H9 (cell line): ENCODE data around the gene OR51S1. TPM values are rescaled to one million over a fixed set of nuclear protein-coding genes. Genes with fewer than 3 reads are reported as not detected.

Source experiments
- DNase-seq: peaks from one replicate; pipeline ENCODE4 v3.0.0-alpha.2; 2017
- H2AFZ ChIP-seq: one replicate; pipeline ENCODE4 v1.6.1; 2013; ENCODE audit warnings: mild to moderate bottlenecking, low read length, control low read depth, moderate library complexity
- H2AK5ac ChIP-seq: 2 replicates; pipeline ENCODE4 v1.6.1; 2013; ENCODE audit warnings: low read length, control low read depth, mixed read lengths; ENCODE audit not compliant: insufficient read length
- H2BK120ac ChIP-seq: one replicate; pipeline ENCODE4 v1.6.1; 2013; ENCODE audit warnings: low read depth, mild to moderate bottlenecking, low read length, control low read depth, inconsistent platforms; ENCODE audit not compliant: poor library complexity, severe bottlenecking
- H2BK12ac ChIP-seq: 2 replicates; pipeline ENCODE4 v1.6.1; 2013; ENCODE audit warnings: low read length, control low read depth, mixed read lengths, low read depth; ENCODE audit not compliant: insufficient read length
- H2BK15ac ChIP-seq: 2 replicates; pipeline ENCODE4 v1.6.1; 2013; ENCODE audit warnings: low read depth, low read length, control low read depth
- H2BK20ac ChIP-seq: one replicate; pipeline ENCODE4 v1.6.1; 2013; ENCODE audit warnings: low read depth, mild to moderate bottlenecking, low read length, control low read depth, inconsistent platforms; ENCODE audit not compliant: poor library complexity, severe bottlenecking
- H2BK5ac ChIP-seq: 2 replicates; pipeline ENCODE4 v1.6.1; 2013; ENCODE audit warnings: low read length, control low read depth, mixed read lengths; ENCODE audit not compliant: insufficient read length
- H3K14ac ChIP-seq: 2 replicates; pipeline ENCODE4 v1.6.1; 2013; ENCODE audit warnings: low read length, control low read depth; ENCODE audit not compliant: insufficient read depth
- H3K18ac ChIP-seq: 2 replicates; pipeline ENCODE4 v1.6.1; 2013; ENCODE audit warnings: low read depth, mild to moderate bottlenecking, mixed read lengths, low read length, control low read depth; ENCODE audit not compliant: insufficient read length
- H3K23ac ChIP-seq: 2 replicates; pipeline ENCODE4 v1.6.1; 2013; ENCODE audit warnings: low read length, control low read depth, mixed read lengths, low read depth; ENCODE audit not compliant: insufficient read length
- H3K23me2 ChIP-seq: 2 replicates; pipeline ENCODE4 v1.6.1; 2013; ENCODE audit warnings: low read depth, mild to moderate bottlenecking, mixed read lengths, low read length, control low read depth; ENCODE audit not compliant: insufficient read length, poor library complexity, severe bottlenecking
- H3K27ac ChIP-seq: 2 replicates; pipeline ENCODE4 v1.5.1; 2013; ENCODE audit warnings: low read length, control low read depth, mixed read lengths, low read depth; ENCODE audit not compliant: insufficient read length
- H3K27me3 ChIP-seq: 2 replicates; pipeline ENCODE4 v1.6.1; 2013; ENCODE audit warnings: low read length, control low read depth, inconsistent platforms; ENCODE audit not compliant: insufficient read depth
- H3K4ac ChIP-seq: 2 replicates; pipeline ENCODE4 v1.6.1; 2013; ENCODE audit warnings: low read depth, mild to moderate bottlenecking, control low read depth, inconsistent platforms, low read length, moderate library complexity
- H3K4me1 ChIP-seq: 2 replicates; pipeline ENCODE4 v1.6.1; 2013; ENCODE audit warnings: low read length, control low read depth, inconsistent platforms; ENCODE audit not compliant: insufficient read depth
- H3K4me2 ChIP-seq: 2 replicates; pipeline ENCODE4 v1.6.1; 2013; ENCODE audit warnings: low read length, control low read depth, mixed read lengths; ENCODE audit not compliant: insufficient read length, insufficient read depth
- H3K56ac ChIP-seq: 2 replicates; pipeline ENCODE4 v1.6.1; 2013; ENCODE audit warnings: low read depth, mild to moderate bottlenecking, mixed read lengths, low read length, control low read depth; ENCODE audit not compliant: insufficient read length
- H3K79me1 ChIP-seq: 2 replicates; pipeline ENCODE4 v1.6.1; 2013; ENCODE audit warnings: low read depth, mild to moderate bottlenecking, moderate library complexity, low read length, control low read depth, inconsistent platforms; ENCODE audit not compliant: insufficient read depth, poor library complexity, severe bottlenecking
- H3K79me2 ChIP-seq: 2 replicates; pipeline ENCODE4 v1.6.1; 2013; ENCODE audit warnings: low read length, control low read depth, inconsistent platforms; ENCODE audit not compliant: insufficient read depth
- H3K9ac ChIP-seq: 2 replicates; pipeline ENCODE4 v1.6.1; 2013; ENCODE audit warnings: low read length, control low read depth, mixed read lengths; ENCODE audit not compliant: insufficient read length; ENCODE audit errors: extremely low read depth
- H3K9me3 ChIP-seq: one replicate; pipeline ENCODE4 v1.6.1; 2013; ENCODE audit warnings: low read depth, low read length, inconsistent platforms; ENCODE audit not compliant: control insufficient read depth
- H3T11ph ChIP-seq: one replicate; pipeline ENCODE4 v1.6.1; 2013; ENCODE audit warnings: mild to moderate bottlenecking, low read length, control low read depth, inconsistent platforms
- H4K20me1 ChIP-seq: one replicate; pipeline ENCODE4 v1.6.1; 2013; ENCODE audit not compliant: control insufficient read depth, insufficient read length, insufficient read depth
- H4K5ac ChIP-seq: 2 replicates; pipeline ENCODE4 v1.6.1; 2013; ENCODE audit warnings: low read depth, mild to moderate bottlenecking, mixed read lengths, low read length, control low read depth; ENCODE audit not compliant: insufficient read length
- H4K8ac ChIP-seq: replicated peaks from 2 replicates; pipeline ENCODE4 v1.6.1; 2013; ENCODE audit warnings: low read length, control low read depth, mixed read lengths, low read depth; ENCODE audit not compliant: insufficient read length
- H4K91ac ChIP-seq: 2 replicates; pipeline ENCODE4 v1.6.1; 2013; ENCODE audit warnings: low read depth, mild to moderate bottlenecking, moderate library complexity, mixed read lengths, low read length, control low read depth; ENCODE audit not compliant: insufficient read length
- H3K27ac Mint-ChIP-seq, 3 experiments: 2 replicates in 2 of 3; 3 replicates in 1 of 3; pipeline ENCODE4 v1.8.0; 2020 to 2021; ENCODE audit warnings: mixed read lengths in 3 of 3, mild to moderate bottlenecking in 1 of 3, moderate library complexity in 1 of 3
- H3K27me3 Mint-ChIP-seq: 2 replicates; pipeline ENCODE4 v1.8.0; 2021; ENCODE audit warnings: low read depth, mild to moderate bottlenecking, moderate library complexity, mixed read lengths
- H3K36me3 Mint-ChIP-seq, 3 experiments: 2 replicates in 2 of 3; 3 replicates in 1 of 3; pipeline ENCODE4 v1.8.0; 2020 to 2021; ENCODE audit warnings: low read depth in 3 of 3, mixed read lengths in 3 of 3; ENCODE audit not compliant: insufficient read depth in 1 of 3
- H3K4me1 Mint-ChIP-seq, 2 experiments: 2 replicates each; pipeline ENCODE4 v1.8.0; 2020; ENCODE audit warnings: mixed read lengths in 2 of 2
- H3K4me3 Mint-ChIP-seq, 2 experiments: 2 replicates in 1 of 2; 3 replicates in 1 of 2; pipeline ENCODE4 v1.8.0; 2020 to 2021; ENCODE audit warnings: mild to moderate bottlenecking in 2 of 2, mixed read lengths in 2 of 2, moderate library complexity in 1 of 2
- H3K9me3 Mint-ChIP-seq, 2 experiments: 2 replicates in 1 of 2; 3 replicates in 1 of 2; pipeline ENCODE4 v1.8.0; 2020; ENCODE audit warnings: mild to moderate bottlenecking in 2 of 2, mixed read lengths in 2 of 2, moderate library complexity in 1 of 2
- WGBS: extraction: QIAGEN DNeasy Blood & Tissue Kit; methylation state at CpG from one replicate; pipeline ENCODE4 v1.1.7; 2013; ENCODE audit warnings: missing lambda C conversion rate, low lambda C conversion rate, mixed read lengths; ENCODE audit not compliant: insufficient read length; ENCODE audit errors: extremely low coverage; 5-methylcytosine and 5-hydroxymethylcytosine counted together
- total RNA-seq: library from RNA; stranded (reverse); gene quantifications from 2 replicates; pipeline ENCODE4 v1.2.1, GENCODE V29; 2021
- TF ChIP-seq, protein P1 (sequence below): fragments of 200-600 bp; sonication (generic); conservative IDR thresholded peaks from 3 replicates; pipeline ENCODE4 v1.8.0; 2021; ENCODE audit warnings: antibody characterized with exemption, mild to moderate bottlenecking

The OR51S1 gene
- total RNA-seq, 1 experiment from 2014 or later: not detected

- no peak within 1 kb of the TSS for H2AFZ ChIP-seq
- H2BK20ac ChIP-seq: no peak within 1 kb of the TSS
- Mint-ChIP-seq H3K27me3 (peaks cover 2% of the 10 kb centered on the region; the same call in 1 of the 2 replicates), H3K9me3 (no peaks in the 10 kb centered on the region; a peak in 1 of 5 replicates), H3K27ac (no peak within 1 kb of the TSS), H3K4me3 (no peak within 1 kb of the TSS), H3K36me3 (no peaks in the 10 kb centered on the region), H3K4me1 (no peaks in the 10 kb centered on the region)
- H3K23ac ChIP-seq: no peak within 1 kb of the TSS
- no peaks in the 10 kb centered on the region for H3K27me3 ChIP-seq
- H2BK120ac ChIP-seq: no peak within 1 kb of the TSS
- DNase-seq: no peak
- H4K5ac ChIP-seq: no peak within 1 kb of the TSS
- H3K9ac ChIP-seq: no peak within 1 kb of the TSS
- no peak within 1 kb of the TSS for H3K56ac ChIP-seq
- no peak within 1 kb of the TSS for H3K27ac ChIP-seq
- H2BK12ac ChIP-seq: no peak within 1 kb of the TSS
- H4K91ac ChIP-seq: no peak within 1 kb of the TSS
- H3K4me2 ChIP-seq: no peak within 1 kb of the TSS
- WGBS: no CpG with 5 or more reads among the region's 8 CpGs
- no peak within 1 kb of the TSS for H2BK15ac ChIP-seq
- no peak within 1 kb of the TSS for H3K18ac ChIP-seq
- no peak within 1 kb of the TSS for H4K8ac ChIP-seq
- no peak within 1 kb of the TSS for H2AK5ac ChIP-seq
- H3K79me1 ChIP-seq: no peaks in the 10 kb centered on the region
- no peaks in the 10 kb centered on the region for H3K9me3 ChIP-seq
- no peaks in the 10 kb centered on the region for H3K4me1 ChIP-seq
- no peak within 1 kb of the TSS for H3T11ph ChIP-seq
- no peak within 1 kb of the TSS for H3K4ac ChIP-seq
- no peak within 1 kb of the TSS for H2BK5ac ChIP-seq
- H3K14ac ChIP-seq: no peak within 1 kb of the TSS
- TF ChIP-seq, protein P1, sequence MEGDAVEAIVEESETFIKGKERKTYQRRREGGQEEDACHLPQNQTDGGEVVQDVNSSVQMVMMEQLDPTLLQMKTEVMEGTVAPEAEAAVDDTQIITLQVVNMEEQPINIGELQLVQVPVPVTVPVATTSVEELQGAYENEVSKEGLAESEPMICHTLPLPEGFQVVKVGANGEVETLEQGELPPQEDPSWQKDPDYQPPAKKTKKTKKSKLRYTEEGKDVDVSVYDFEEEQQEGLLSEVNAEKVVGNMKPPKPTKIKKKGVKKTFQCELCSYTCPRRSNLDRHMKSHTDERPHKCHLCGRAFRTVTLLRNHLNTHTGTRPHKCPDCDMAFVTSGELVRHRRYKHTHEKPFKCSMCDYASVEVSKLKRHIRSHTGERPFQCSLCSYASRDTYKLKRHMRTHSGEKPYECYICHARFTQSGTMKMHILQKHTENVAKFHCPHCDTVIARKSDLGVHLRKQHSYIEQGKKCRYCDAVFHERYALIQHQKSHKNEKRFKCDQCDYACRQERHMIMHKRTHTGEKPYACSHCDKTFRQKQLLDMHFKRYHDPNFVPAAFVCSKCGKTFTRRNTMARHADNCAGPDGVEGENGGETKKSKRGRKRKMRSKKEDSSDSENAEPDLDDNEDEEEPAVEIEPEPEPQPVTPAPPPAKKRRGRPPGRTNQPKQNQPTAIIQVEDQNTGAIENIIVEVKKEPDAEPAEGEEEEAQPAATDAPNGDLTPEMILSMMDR: no peak
- H3K23me2 ChIP-seq: no peaks in the 10 kb centered on the region
- H3K79me2 ChIP-seq: no peaks in the 10 kb centered on the region
- H4K20me1 ChIP-seq: no peaks in the 10 kb centered on the region
Measured at GRCh38 chr11:4881860-4882500, 33.0 kb upstream of the OR51S1 start, which contains the start of gene OR51T1. Gene OR51T1 (plus strand): TSS chr11:4881900. CDS start chr11:4881900, 0 bp downstream.
